HG03108 (cell line): ENCODE results near the gene FADS3.

Source experiments
- ATAC-seq: cut with Tn5 transposase; IDR thresholded peaks from one replicate; pipeline ENCODE4 v1.9.1; 2021; ENCODE audit warnings: moderate library complexity; ENCODE audit not compliant: unreplicated experiment

The FADS3 gene

DNA sequence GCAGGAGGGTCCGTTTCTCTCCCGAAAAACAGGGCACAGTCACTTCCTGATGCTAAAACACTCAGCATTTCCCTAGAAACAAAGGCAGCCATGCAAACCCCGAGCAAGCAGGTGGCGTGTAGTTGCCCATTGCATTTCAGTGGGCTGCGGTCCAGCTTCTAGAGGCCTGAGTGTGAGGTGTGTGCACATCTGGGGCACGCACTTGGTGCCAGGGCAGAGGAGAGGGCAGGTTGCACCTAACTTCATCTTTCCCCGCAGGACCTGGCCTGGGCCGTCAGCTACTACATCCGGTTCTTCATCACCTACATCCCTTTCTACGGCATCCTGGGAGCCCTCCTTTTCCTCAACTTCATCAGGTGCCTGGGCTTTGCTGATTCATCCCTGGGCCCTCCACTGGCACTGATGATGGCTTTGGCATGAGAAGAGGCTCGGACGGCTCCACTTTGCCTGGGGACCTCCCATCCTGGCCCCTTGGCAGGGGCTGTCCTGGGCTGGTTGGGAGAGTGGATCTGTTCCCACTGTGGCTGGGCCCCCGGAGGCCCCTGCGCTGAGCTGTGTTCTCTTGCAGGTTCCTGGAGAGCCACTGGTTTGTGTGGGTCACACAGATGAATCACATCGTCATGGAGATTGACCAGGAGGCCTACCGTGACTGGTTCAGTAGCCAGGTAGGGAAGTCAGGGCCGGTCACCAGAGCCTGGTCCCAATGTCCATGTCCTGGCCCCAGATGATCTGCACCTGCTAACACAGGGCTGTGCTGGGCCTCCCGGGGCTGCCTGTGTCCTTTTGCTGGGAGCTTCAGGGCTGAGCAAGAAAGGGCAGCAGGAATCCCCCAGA is 28.4 kb downstream of the FADS3 start:
- no peak for ATAC-seq

GRCh38 chr11:61861634-61862033 is 29.7 kb downstream of the FADS3 start:
- ATAC-seq, result no peak

DNA sequence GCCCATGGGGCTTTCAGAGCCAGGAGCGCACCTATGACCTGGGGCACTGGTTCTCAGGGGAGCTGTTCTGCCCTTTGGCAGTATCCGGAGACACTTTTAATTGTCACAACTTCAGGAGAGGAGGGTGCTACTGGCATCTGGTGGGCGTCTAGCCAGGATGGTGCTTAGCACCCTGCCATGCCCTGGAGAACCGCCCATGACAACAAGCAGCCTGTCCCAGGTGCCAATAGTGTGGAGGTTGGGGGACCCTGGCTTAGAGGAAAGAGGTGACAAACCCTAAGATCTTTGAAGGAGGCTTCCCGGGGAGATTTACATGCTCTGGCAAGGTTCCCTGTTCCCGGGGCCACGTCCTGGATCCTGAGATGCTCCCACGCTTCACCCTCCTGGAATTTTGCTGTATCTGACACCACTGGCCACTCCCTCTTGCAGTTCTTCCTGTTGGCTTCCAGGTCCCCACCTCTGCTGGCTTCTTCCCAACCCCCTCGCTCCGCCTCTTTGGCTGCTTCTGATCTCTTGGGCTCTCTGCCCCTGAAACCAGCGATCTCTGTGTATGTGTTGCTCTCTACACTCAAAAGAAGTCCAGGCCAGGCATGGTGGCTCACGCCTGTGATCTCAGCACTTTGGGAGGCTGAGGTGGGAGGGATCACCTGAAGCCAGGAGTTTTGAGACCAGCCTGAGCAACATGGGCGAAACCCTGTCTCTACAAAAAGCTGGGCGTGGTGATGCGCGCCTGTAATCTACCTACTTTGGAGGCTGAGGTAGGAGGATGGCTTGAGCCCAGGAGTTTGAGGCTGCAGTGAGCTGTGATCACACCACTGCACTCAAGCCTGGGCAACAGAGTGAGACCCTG is 31.1 kb downstream of the FADS3 start:
- ATAC-seq, result no peak

DNA sequence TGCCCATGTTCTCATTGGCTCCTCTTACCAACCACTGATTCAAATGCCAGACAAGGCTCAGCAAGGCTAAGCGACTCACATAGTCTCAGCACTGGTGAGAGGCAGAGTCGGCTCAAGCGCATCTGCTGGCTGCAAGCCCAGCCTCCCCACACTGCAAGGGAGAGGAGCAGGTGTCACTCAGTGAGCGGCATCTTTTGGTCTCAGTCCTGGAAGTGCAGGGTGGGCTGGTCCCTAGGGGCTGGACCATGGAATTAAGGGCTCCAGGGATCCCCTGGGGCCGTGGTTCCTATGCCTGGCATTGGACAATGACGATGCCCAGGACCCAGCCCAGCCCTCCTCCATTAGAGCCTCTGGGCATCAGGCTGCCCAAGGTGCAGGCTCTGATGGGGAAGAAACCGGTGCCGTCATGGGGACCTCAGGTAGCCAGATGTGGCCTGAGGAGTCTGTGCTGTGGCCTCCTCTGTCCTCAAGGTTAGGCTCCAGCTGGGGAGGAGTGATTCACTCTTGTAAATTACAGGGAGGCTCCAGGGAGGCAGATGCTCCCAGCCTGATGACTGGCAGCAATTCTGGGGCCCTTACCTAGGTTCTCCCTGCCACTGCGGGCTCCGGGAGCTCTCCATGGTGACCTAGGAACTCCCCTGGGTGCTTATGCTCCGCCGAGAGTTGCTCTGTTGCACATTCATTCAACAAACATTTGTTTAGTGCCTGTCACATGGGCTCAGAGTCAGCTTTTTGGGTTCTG is 35.2 kb downstream of the FADS3 start:
- ATAC-seq, result no peak

- ATAC-seq, result no peak
These were observed 36.2 kb downstream of the FADS3 start for GRCh38 chr11:61854966-61855714.

- ATAC-seq, result no peak
These were observed 37.0 kb downstream of the FADS3 start for GRCh38 chr11:61854206-61854895.

DNA sequence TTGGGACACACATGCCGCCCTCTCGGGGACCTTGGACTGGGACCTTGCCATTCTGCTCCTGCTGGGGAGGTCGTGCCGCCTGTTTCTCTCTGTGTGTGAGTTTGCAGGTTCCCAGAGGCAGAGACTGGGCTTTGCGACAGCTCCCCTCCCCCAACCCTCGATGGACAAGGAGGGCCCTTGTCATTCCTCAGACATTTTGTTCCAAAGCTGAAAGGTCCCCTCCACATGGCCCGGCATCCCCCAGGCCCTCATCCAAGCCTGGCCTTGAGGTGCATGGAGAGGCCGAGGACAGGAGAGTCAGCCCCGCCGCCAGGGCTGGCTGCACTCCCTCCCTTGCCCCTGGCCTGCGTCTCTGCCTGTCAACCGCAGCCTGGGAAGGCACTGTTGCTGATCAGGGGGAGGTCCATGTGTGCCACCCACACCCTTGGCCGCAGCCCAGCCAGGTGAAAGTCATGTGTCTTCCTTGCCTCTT is 37.6 kb downstream of the FADS3 start:
- no peak for ATAC-seq

GRCh38 chr11:61851900-61852295 is 39.4 kb downstream of the FADS3 start:
- no peak for ATAC-seq

DNA sequence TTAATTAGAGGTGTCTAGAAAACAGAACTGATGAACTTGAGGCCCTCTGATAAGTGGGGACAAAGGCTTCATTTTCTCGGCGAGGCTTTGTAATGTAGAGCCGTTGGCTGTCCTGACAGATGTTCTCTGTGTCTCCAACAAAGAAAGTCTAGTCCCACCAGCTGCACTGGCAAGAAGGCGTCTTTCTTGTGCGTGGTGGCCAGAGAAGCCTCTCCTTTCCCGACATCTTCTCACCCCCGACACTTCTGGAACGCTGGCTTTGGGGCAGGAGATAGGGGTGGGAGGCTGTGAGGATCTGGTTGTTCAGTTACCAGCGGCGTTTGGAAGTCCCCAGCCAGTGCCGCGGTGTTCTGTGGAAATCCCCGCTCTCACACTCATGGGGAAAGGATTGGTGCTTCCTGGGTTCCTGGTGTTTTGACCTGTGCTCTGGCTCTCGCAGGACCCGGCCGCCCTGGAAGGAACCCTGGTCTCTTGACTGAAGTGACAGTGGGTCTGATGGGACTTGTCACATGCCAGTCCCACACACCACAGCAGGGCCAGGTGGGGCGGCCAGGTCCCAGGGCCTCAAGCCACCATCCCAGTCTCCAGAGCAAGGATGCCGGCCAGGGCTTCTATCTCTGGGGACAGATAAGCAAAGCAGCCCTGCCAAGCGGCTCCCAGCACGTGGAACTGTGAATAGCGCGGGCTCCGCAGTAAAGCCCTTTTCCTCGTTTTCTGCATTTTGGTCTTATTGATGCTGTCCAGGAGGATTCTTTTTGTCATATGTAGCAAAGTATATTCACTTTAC is 40.0 kb downstream of the FADS3 start:
- ATAC-seq, result no peak

- ATAC-seq, result no peak
These were observed 40.7 kb downstream of the FADS3 start for GRCh38 chr11:61850687-61851086.

DNA sequence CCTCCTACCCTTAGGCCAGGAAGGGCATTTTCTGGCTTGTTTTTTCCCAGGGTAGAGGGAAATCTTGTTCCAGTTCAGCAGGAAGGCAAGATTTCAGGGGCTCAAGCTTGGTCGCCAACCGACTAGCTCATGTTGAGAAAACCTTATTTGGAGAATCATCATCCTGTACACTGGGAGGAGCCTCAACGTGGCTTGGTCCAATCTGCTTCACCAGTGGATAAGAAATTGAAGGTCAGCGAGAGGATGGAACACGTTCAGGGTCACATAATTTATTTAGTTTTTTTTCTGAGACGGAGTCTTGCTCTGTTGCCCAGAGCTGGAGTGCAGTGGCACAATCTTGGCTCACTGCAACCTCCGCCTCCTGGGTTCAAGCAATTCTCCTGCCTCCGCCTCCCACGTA is 42.7 kb downstream of the FADS3 start:
- no peak for ATAC-seq

DNA sequence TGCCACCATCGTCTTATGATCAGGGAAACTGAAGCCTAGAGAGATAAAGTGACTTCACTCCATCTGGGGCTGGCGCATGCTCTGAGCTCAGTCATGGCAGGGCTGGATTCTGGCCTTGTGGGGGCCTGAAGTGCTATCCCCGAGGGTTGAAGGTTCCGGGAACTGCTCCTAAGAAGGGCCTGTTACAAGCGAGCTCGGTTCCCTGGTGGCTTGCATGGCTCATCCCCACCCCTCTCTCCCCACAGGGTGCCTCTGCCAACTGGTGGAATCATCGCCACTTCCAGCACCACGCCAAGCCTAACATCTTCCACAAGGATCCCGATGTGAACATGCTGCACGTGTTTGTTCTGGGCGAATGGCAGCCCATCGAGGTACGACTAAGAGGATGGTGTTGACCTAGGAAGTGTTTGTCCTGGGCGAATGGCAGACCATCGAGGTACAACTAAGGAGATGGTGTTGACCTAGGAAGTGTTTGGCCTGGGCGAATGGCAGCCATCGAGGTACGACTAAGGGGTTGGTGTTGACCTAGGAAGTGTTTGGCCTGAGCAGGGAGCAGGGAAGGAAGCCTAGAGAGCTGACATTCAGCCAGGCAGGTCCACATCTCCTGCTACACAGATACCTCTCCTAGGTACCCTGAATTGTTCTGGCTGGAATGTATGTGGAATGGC is 43.3 kb downstream of the FADS3 start:
- no peak for ATAC-seq

- no peak for ATAC-seq
These were observed 44.9 kb downstream of the FADS3 start for GRCh38 chr11:61846362-61847020.

DNA sequence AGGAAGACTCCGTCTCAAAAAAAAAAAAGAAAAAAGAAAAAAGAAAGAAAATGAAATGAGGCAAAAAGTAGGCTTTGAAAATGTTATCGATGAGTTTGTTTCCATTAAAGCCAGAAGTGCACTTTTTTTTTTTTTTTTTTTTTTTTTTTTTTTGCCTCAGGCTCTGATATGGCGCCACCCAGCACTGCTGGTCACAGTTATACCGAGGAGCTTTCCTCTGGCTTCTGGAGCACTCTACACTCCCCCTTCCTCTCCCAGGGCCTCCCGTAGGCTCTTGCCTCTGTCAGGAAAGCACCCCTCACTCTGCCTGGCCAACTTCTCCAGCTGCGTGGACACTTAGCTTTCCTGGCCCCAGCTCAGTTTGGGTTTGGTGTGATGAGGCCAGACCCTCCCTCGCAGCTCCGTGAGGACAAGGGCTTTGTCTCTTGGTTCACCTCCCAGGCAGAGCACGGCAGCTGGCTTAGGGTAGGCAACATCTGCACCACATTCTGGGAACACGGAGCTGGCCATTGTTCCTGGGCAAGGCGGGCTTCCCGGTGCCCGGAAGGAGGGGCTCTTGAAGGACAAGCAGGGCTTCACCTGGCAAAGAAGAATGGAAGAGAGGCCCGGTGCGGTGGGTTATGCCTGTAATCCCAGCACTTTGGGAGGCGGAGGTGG is 46.3 kb downstream of the FADS3 start:
- ATAC-seq, result no peak

DNA sequence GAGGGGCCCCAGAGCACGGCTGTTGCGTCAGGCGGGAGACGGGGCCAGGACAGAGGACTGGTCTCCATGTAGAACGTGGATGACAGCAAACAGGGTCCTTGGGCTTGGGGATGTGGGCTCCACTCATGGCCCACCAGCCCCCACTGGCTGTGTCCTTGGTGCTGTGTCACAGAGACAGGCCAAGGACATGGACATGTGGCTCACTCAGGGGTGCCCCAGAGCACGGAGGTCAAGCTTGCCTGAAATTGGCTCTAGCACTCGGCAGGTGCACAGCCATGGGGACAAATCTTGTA is 48.9 kb downstream of the FADS3 start:
- ATAC-seq, result no peak

DNA sequence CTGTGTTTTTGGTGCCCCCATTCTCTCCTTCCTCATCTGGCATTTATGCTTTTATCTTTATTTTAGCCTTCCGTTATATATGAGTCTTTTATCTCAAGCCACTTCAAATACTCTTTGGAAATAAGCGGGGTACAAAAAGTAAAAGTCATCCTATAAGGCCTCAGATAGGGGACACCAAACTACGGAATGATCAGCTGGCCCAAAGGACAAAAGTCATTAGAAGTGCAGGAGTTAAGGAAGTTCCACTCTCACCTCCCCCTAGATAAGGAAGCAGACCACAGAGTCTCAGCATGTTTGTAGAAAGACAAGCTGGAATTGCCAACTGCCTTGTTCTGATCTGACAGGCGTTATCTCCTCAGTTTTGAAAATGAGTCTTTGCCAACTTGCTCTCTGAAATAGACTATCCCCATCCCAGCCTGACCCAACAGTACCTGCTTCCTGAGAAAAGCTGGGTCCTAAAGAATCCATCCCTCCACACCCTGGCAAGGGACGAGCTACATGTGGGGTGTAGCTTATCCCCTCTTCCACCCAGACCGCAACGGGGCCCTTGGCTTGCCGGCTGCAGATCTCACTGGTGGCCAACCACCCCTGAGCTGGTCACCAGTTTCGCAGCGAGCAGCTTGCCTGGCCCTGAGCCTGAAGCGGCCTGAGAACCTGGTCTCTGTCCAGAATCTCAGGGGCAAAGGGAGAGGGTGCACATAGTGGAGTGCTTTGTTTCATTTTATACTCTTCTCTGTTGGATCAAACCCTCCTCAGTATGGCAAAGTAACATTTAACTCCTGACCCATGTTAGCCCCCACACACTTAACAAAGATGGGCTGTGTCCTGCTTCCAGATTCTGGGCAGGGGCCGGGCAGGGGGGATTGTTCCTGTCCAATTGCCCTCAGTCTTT is 49.5 kb downstream of the FADS3 start:
- ATAC-seq, result no peak

- ATAC-seq, result no peak
These were observed 51.0 kb downstream of the FADS3 start for GRCh38 chr11:61840371-61840770.
